Heart left ventricle (tissue), 13 donors: Measurements from ENCODE around the gene TEFM.

Experiments
- CTCF ChIP-seq, 12 donors: fragments of 200-600 bp; sonication (generic) in 4 of 12; IDR thresholded peaks; one replicate each; pipeline versions ENCODE4 v1.5.0 to v1.8.0; 2018 to 2022; ENCODE audit warnings: antibody characterized with exemption in 12 of 12, mild to moderate bottlenecking in 5 of 12
- POLR2A ChIP-seq, 2 donors: fragments of 450-650 bp; IDR thresholded peaks; one replicate each; pipeline ENCODE4 v1.6.1; 2017; ENCODE audit warnings: antibody characterized with exemption in 2 of 2, mild to moderate bottlenecking in 2 of 2, moderate library complexity in 2 of 2
- donor health status: ischemic (EF 13 %, LVEDD 7.1; RV severe dilation, severe dysfunction).
- donor health status: DM: no; HTN: yes; CAD: no.
- donor health status: DM: no; HTN: no; CAD: no.
- donor health status: ischemic (EF 25% LVEDD 6.9; RV normal size, moderate dysfunction).
- donor health status: ischemic (EF 25% LVEDD 5.7; RV mildly dilated, moderate dysfunction).
- donor health status: ischemic (EF 35%, LVEDD 5.7; RV mildly dilated, moderate dysfunction).
- donor health status: nonischemic (EF 11% LVEDD 7.7; RV severe dilation, severe dysfunction).
- donor health status: DM: yes; HTN: yes; CAD: no.
- donor health status: PGD.
- donor health status: ischemic (EF 29% LVEDD 5.4; RV normal size, mild dysfunction).
- donor health status: nonischemic (EF 23%, LVEDD 6.1; RV moderate dilation, normal function).

- no peak for TF ChIP-seq CTCF (IDR thresholded peaks at IDR 0.05)
- TF ChIP-seq POLR2A (IDR thresholded peaks at IDR 0.05), result no peak
Measured at GRCh38 chr17:30858556-30859250, 47.3 kb downstream of the TEFM start.
